Kidney glomerular epithelial cell (primary cell): Measurements from ENCODE around the gene ZNF571.

Experiments used
- DNase-seq: peaks from one replicate; lab custom pipeline; 2025; lab: John Stamatoyannopoulos, UW

Gene ZNF571

GRCh38 chr19:37594304-37594981, at the start of gene ZNF571, which contains the start of gene ZNF540:
ZNF571 (minus strand) TSS chr19:37594792; CDS start chr19:37586676, 8,116 bp downstream.
ZNF540 (plus strand) TSS chr19:37594876; CDS start chr19:37598448, 3,572 bp downstream.
- peak; percentile 94 for DNase-seq

- DNase-seq, result no peak
These were observed 40.8 kb upstream of the ZNF571 start for GRCh38 chr19:37635076-37636056.

- DNase-seq, result no peak
These were observed 390 bp upstream of the ZNF571 start for GRCh38 chr19:37594982-37595382.

- peak; percentile 47 for DNase-seq
These were observed 642 bp downstream of the ZNF571 start for GRCh38 chr19:37593996-37594303.

- DNase-seq, result no peak
These were observed 11.3 kb downstream of the ZNF571 start for GRCh38 chr19:37583340-37583739.

GRCh38 chr19:37572203-37572602, 22.4 kb downstream of the ZNF571 start:
- no peak for DNase-seq

GRCh38 chr19:37565370-37565669, 29.3 kb downstream of the ZNF571 start:
- DNase-seq, result no peak

- no peak for DNase-seq
These were observed 29.8 kb downstream of the ZNF571 start for GRCh38 chr19:37564624-37565369.

GRCh38 chr19:37563518-37563917, 31.1 kb downstream of the ZNF571 start:
- DNase-seq, result no peak

- no peak for DNase-seq
These were observed 43.2 kb downstream of the ZNF571 start for GRCh38 chr19:37551129-37551993.

- no peak for DNase-seq
These were observed 57.1 kb downstream of the ZNF571 start for GRCh38 chr19:37537391-37537947.

- no peak for DNase-seq
These were observed 74.7 kb downstream of the ZNF571 start for GRCh38 chr19:37519890-37520289.
